Measurements from ENCODE around the gene RNF130. TPM values are rescaled to one million over a fixed set of nuclear protein-coding genes. Genes with fewer than 3 reads are reported as not detected.

RNF130 gene
- total and polyA plus RNA-seq, 9 of the 15 experiments (the other 6 are each of a cell fraction or from before 2014, with no cell fraction given) = 5.8 to 39.4 (median 27.1) TPM

DNA sequence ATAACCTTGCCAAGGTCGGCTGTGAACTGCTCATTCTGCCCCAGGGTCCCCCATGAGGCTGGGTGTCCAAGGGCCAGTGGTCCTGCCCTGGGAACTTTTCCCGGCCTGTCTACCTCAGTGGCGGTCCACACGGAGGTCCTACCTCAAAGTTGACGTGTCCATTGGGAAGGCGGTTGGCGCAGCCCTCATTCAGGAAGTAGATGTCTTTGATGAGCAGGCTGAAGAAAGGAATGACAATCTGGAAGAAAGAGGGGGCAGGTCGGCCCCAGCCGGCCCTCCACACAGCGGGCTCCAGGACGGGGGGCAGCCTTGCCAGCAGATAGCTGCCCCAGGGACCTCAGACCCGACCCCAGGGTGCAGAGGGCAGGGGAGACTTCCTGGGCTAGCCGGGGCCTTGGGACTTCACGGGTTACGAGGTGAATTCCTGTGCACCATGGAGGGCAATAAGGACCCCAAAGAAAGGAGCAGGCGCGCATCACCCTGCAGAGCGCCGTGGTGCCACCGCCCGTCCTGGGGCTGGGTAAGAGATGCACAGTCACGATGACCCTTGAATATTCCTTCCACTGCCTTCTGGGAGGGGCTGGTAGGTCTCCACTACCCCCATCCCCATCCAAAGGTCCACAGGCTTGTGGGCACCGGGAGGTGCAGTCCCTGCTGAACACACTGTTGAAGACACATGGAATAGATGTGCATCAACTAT lies 42.9 kb upstream of the RNF130 start (continued):
- no peak for TF ChIP-seq ZBTB9 (CRISPR knock-in tag; IDR thresholded peaks at IDR 0.05)
- TF ChIP-seq EP300 (IDR thresholded peaks at IDR 0.05; ENCODE audit: low read length) = no peak
- no peak for TF ChIP-seq ZNF780A (CRISPR knock-in tag; IDR thresholded peaks at IDR 0.05)
- TF ChIP-seq NFIC (IDR thresholded peaks at IDR 0.05) = no peak
- TF ChIP-seq ZBTB8A (IDR thresholded peaks at IDR 0.05; ENCODE audit: partially characterized antibody) = no peak
- TF ChIP-seq EGR1 (conservative IDR thresholded peaks at IDR 0.05) = no peak
- TF ChIP-seq ARHGAP35 (IDR thresholded peaks at IDR 0.05; ENCODE audit: partially characterized antibody) = no peak
- no peak for TF ChIP-seq TCF3 (CRISPR knock-in tag; IDR thresholded peaks at IDR 0.05)
- TF ChIP-seq ZNF212 (CRISPR knock-in tag; IDR thresholded peaks at IDR 0.05) = no peak
- no peak for TF ChIP-seq HDAC2 (IDR thresholded peaks at IDR 0.05)
- no peak for TF ChIP-seq ZNF785 (CRISPR knock-in tag; IDR thresholded peaks at IDR 0.05)
- no peak for TF ChIP-seq MAX (CRISPR knock-in tag; IDR thresholded peaks at IDR 0.05)
- no peak for TF ChIP-seq NR3C1 (CRISPR knock-in tag; IDR thresholded peaks at IDR 0.05)
- no peak for TF ChIP-seq NFE2L1 (tag; IDR thresholded peaks at IDR 0.05; ENCODE audit: borderline replicate concordance, low read depth)
- TF ChIP-seq, protein P1, sequence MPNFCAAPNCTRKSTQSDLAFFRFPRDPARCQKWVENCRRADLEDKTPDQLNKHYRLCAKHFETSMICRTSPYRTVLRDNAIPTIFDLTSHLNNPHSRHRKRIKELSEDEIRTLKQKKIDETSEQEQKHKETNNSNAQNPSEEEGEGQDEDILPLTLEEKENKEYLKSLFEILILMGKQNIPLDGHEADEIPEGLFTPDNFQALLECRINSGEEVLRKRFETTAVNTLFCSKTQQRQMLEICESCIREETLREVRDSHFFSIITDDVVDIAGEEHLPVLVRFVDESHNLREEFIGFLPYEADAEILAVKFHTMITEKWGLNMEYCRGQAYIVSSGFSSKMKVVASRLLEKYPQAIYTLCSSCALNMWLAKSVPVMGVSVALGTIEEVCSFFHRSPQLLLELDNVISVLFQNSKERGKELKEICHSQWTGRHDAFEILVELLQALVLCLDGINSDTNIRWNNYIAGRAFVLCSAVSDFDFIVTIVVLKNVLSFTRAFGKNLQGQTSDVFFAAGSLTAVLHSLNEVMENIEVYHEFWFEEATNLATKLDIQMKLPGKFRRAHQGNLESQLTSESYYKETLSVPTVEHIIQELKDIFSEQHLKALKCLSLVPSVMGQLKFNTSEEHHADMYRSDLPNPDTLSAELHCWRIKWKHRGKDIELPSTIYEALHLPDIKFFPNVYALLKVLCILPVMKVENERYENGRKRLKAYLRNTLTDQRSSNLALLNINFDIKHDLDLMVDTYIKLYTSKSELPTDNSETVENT (CRISPR knock-in tag; IDR thresholded peaks at IDR 0.05) = no peak
- TF ChIP-seq, protein P2, sequence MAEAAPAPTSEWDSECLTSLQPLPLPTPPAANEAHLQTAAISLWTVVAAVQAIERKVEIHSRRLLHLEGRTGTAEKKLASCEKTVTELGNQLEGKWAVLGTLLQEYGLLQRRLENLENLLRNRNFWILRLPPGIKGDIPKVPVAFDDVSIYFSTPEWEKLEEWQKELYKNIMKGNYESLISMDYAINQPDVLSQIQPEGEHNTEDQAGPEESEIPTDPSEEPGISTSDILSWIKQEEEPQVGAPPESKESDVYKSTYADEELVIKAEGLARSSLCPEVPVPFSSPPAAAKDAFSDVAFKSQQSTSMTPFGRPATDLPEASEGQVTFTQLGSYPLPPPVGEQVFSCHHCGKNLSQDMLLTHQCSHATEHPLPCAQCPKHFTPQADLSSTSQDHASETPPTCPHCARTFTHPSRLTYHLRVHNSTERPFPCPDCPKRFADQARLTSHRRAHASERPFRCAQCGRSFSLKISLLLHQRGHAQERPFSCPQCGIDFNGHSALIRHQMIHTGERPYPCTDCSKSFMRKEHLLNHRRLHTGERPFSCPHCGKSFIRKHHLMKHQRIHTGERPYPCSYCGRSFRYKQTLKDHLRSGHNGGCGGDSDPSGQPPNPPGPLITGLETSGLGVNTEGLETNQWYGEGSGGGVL (CRISPR knock-in tag; IDR thresholded peaks at IDR 0.05) = no peak
- no peak for TF ChIP-seq FOXP1 (CRISPR knock-in tag; IDR thresholded peaks at IDR 0.05)
- TF ChIP-seq PTRF (tag; IDR thresholded peaks at IDR 0.05) = no peak
- no peak for TF ChIP-seq ZFPM2 (CRISPR knock-in tag; IDR thresholded peaks at IDR 0.05)
- no peak for TF ChIP-seq RBM14 (IDR thresholded peaks at IDR 0.05; ENCODE audit: borderline replicate concordance, insufficient read depth, low read depth, low read length)
- no peak for TF ChIP-seq MCM3 (IDR thresholded peaks at IDR 0.05)
- no peak for TF ChIP-seq PCBP1 (IDR thresholded peaks at IDR 0.05; ENCODE audit: low read depth, low read length, poor library complexity, severe bottlenecking)
- TF ChIP-seq SIN3A (IDR thresholded peaks at IDR 0.05; ENCODE audit: borderline replicate concordance in 2 of 2, control insufficient read depth in 1 of 2, low read depth in 2 of 2, low read length in 2 of 2) = no peak
